ENCODE data around the gene NBEA.

Gene NBEA

GRCh38 chr13:35593651-35594050 lies 651.6 kb downstream of the NBEA start:
- TF ChIP-seq GABPA (IDR thresholded peaks at IDR 0.05; ENCODE audit: low read depth) = no peak
- no peaks in the 10 kb centered on the region for H3K27me3 ChIP-seq (ENCODE audit: insufficient read depth, poor library complexity, severe bottlenecking)
- no peak overlapping the region for H3K27ac ChIP-seq (replicated peaks)
- H3K4me3 ChIP-seq (replicated peaks; ENCODE audit: insufficient read depth, low read length) = no peak overlapping the region
- no peak for DNase-seq (ENCODE audit: low read depth in 1 of 2, low spot score in 1 of 2)

GRCh38 chr13:35594096-35594495 lies 652.0 kb downstream of the NBEA start:
- Histone ChIP-seq H3K27ac (replicated peaks) (no peak overlapping the region), H3K4me3 (replicated peaks; ENCODE audit: insufficient read depth, low read length) (no peak overlapping the region), H3K27me3 (ENCODE audit: insufficient read depth, poor library complexity, severe bottlenecking) (no peaks in the 10 kb centered on the region)
- DNase-seq (ENCODE audit: low read depth in 1 of 2, low spot score in 1 of 2) = no peak
- no peak for TF ChIP-seq CTCF (IDR thresholded peaks at IDR 0.05; ENCODE audit: insufficient read depth, low read length)
- TF ChIP-seq GABPA (IDR thresholded peaks at IDR 0.05; ENCODE audit: low read depth) = no peak
- no peak for TF ChIP-seq SPI1 (IDR thresholded peaks at IDR 0.05; ENCODE audit: borderline replicate concordance, low read depth)
- TF ChIP-seq POLR2AphosphoS5 (IDR thresholded peaks at IDR 0.05; ENCODE audit: low read depth) = no peak
- TF ChIP-seq REST (IDR thresholded peaks at IDR 0.05; ENCODE audit: insufficient replicate concordance, low read depth) = no peak

GRCh38 chr13:35595181-35595580 lies 653.1 kb downstream of the NBEA start:
- no peak for TF ChIP-seq POLR2AphosphoS5 (IDR thresholded peaks at IDR 0.05; ENCODE audit: low read depth)
- no peak for TF ChIP-seq SPI1 (IDR thresholded peaks at IDR 0.05; ENCODE audit: borderline replicate concordance, low read depth)
- no peak for TF ChIP-seq GABPA (IDR thresholded peaks at IDR 0.05; ENCODE audit: low read depth)
- no peak for TF ChIP-seq CTCF (IDR thresholded peaks at IDR 0.05; ENCODE audit: insufficient read depth, low read length)
- no peak for TF ChIP-seq REST (IDR thresholded peaks at IDR 0.05; ENCODE audit: insufficient replicate concordance, low read depth)
- no peak for DNase-seq (ENCODE audit: low read depth in 1 of 2, low spot score in 1 of 2)
- Histone ChIP-seq H3K27ac (replicated peaks) (no peak overlapping the region), H3K4me3 (replicated peaks; ENCODE audit: insufficient read depth, low read length) (no peak overlapping the region), H3K27me3 (ENCODE audit: insufficient read depth, poor library complexity, severe bottlenecking) (no peaks in the 10 kb centered on the region)

- DNase-seq (ENCODE audit: low read depth in 1 of 2, low spot score in 1 of 2) = no peak
These were observed 654.4 kb downstream of the NBEA start for GRCh38 chr13:35596321-35597030.

More at GRCh38 chr13:35596321-35597030, 654.4 kb downstream of the NBEA start:
- H3K4me3 ChIP-seq (replicated peaks; ENCODE audit: insufficient read depth, low read length) = no peak overlapping the region
- no peaks in the 10 kb centered on the region for H3K27me3 ChIP-seq (ENCODE audit: insufficient read depth, poor library complexity, severe bottlenecking)
- H3K27ac ChIP-seq (replicated peaks) = no peak overlapping the region
- TF ChIP-seq POLR2AphosphoS5 (IDR thresholded peaks at IDR 0.05; ENCODE audit: low read depth) (no peak), REST (IDR thresholded peaks at IDR 0.05; ENCODE audit: insufficient replicate concordance, low read depth) (no peak), GABPA (IDR thresholded peaks at IDR 0.05; ENCODE audit: low read depth) (no peak), SPI1 (IDR thresholded peaks at IDR 0.05; ENCODE audit: borderline replicate concordance, low read depth) (no peak), CTCF (IDR thresholded peaks at IDR 0.05; ENCODE audit: insufficient read depth, low read length) (no peak)
